ENCODE measurements around the gene RHEB. TPM values are rescaled to one million over a fixed set of nuclear protein-coding genes. Genes with fewer than 3 reads are reported as not detected.
A peak's percentile ranks its signal among the peaks of the same experiment; 100 is the strongest.

The RHEB gene
- total RNA-seq, 1 experiment from 2014 or later = 156 TPM

GRCh38 chr7:151429560-151430331 is 89.9 kb downstream of the RHEB start:
- peaks cover 23% of the 10 kb centered on the region for H3K4me1 Mint-ChIP-seq (ENCODE audit: low read depth, unreplicated experiment)
- no peak for TF ChIP-seq CTCF (IDR thresholded peaks at IDR 0.05; ENCODE audit: insufficient read depth in 1 of 2, low read depth in 1 of 2, low read length in 1 of 2, severe bottlenecking in 1 of 2, unreplicated experiment in 1 of 2)
- ChIA-PET CTCF (no interaction called here), POLR2A (no interaction called here)
- no peak for DNase-seq
- Histone ChIP-seq H3K27me3 (replicated peaks; ENCODE audit: control insufficient read depth, insufficient read depth, low read length) (no peaks in the 10 kb centered on the region), H3K9me3 (no peaks in the 10 kb centered on the region), H3K4me3 (ENCODE audit: low read depth, low read length) (no peak overlapping the region), H3K4me1 (peaks cover 33% of the 10 kb centered on the region), H3K36me3 (ENCODE audit: control insufficient read depth, insufficient read depth, low read length) (no peaks in the 10 kb centered on the region)
- H3K36me3 Mint-ChIP-seq (ENCODE audit: insufficient read depth, unreplicated experiment) = no peaks in the 10 kb centered on the region
- no peaks in the 10 kb centered on the region for H3K9me3 Mint-ChIP-seq (ENCODE audit: unreplicated experiment)
- no peak overlapping the region for H3K4me3 Mint-ChIP-seq (ENCODE audit: unreplicated experiment)
- H3K27me3 Mint-ChIP-seq (ENCODE audit: insufficient read depth, unreplicated experiment) = no peaks in the 10 kb centered on the region
- intact Hi-C loops (cut with micrococcal nuclease; ENCODE audit: unreplicated experiment) = no loop called here
- no TSS peak for BruUV-seq (replicated peaks)
- no peak overlapping the region for H3K27ac Mint-ChIP-seq (ENCODE audit: unreplicated experiment)

- Mint-ChIP-seq H3K9me3 (ENCODE audit: unreplicated experiment) (no peaks in the 10 kb centered on the region), H3K36me3 (ENCODE audit: insufficient read depth, unreplicated experiment) (no peaks in the 10 kb centered on the region), H3K4me1 (ENCODE audit: low read depth, unreplicated experiment) (peaks cover 23% of the 10 kb centered on the region), H3K4me3 (ENCODE audit: unreplicated experiment) (no peak overlapping the region), H3K27me3 (ENCODE audit: insufficient read depth, unreplicated experiment) (no peaks in the 10 kb centered on the region), H3K27ac (ENCODE audit: unreplicated experiment) (peak overlapping the region; percentile 94)
- Histone ChIP-seq H3K36me3 (ENCODE audit: control insufficient read depth, insufficient read depth, low read length) (no peaks in the 10 kb centered on the region), H3K4me3 (ENCODE audit: low read depth, low read length) (no peak overlapping the region), H3K4me1 (peaks cover 33% of the 10 kb centered on the region), H3K27me3 (replicated peaks; ENCODE audit: control insufficient read depth, insufficient read depth, low read length) (no peaks in the 10 kb centered on the region), H3K9me3 (no peaks in the 10 kb centered on the region)
- ChIA-PET CTCF (no interaction called here), POLR2A (interaction anchor here (0.6 kb wide), 1 partner anchor 31 kb away, joined by 3 read pairs; no protein-coding TSS in a partner anchor)
- no peak for DNase-seq
- BruUV-seq (replicated peaks) = no TSS peak
- TF ChIP-seq CTCF (IDR thresholded peaks at IDR 0.05; ENCODE audit: insufficient read depth in 1 of 2, low read depth in 1 of 2, low read length in 1 of 2, severe bottlenecking in 1 of 2, unreplicated experiment in 1 of 2) = no peak
- intact Hi-C loops (cut with micrococcal nuclease; ENCODE audit: unreplicated experiment) = no loop called here
Observed at GRCh38 chr7:151429237-151429559, 90.5 kb downstream of the RHEB start.

- BruUV-seq (replicated peaks) = no TSS peak
- H3K4me1 Mint-ChIP-seq (ENCODE audit: low read depth, unreplicated experiment) = peaks cover 25% of the 10 kb centered on the region
- H3K9me3 Mint-ChIP-seq (ENCODE audit: unreplicated experiment) = no peaks in the 10 kb centered on the region
- ChIA-PET CTCF (interaction anchor here (0.7 kb wide), 1 partner anchor 54 kb away, joined by 4 read pairs; no protein-coding TSS in a partner anchor), POLR2A (interaction anchor here (0.6 kb wide), 1 partner anchor 31 kb away, joined by 3 read pairs; no protein-coding TSS in a partner anchor)
- peak; percentile 71 to 86 for DNase-seq
- no peaks in the 10 kb centered on the region for H3K27me3 Mint-ChIP-seq (ENCODE audit: insufficient read depth, unreplicated experiment)
- TF ChIP-seq CTCF (IDR thresholded peaks at IDR 0.05; ENCODE audit: insufficient read depth in 1 of 2, low read depth in 1 of 2, low read length in 1 of 2, severe bottlenecking in 1 of 2, unreplicated experiment in 1 of 2) = no peak
- H3K36me3 Mint-ChIP-seq (ENCODE audit: insufficient read depth, unreplicated experiment) = no peaks in the 10 kb centered on the region
- Histone ChIP-seq H3K4me1 (peaks cover 33% of the 10 kb centered on the region), H3K9me3 (no peaks in the 10 kb centered on the region), H3K36me3 (ENCODE audit: control insufficient read depth, insufficient read depth, low read length) (no peaks in the 10 kb centered on the region), H3K4me3 (ENCODE audit: low read depth, low read length) (no peak overlapping the region), H3K27me3 (replicated peaks; ENCODE audit: control insufficient read depth, insufficient read depth, low read length) (no peaks in the 10 kb centered on the region)
- H3K27ac Mint-ChIP-seq (ENCODE audit: unreplicated experiment) = peak overlapping the region; percentile 94
- intact Hi-C loops (cut with micrococcal nuclease; ENCODE audit: unreplicated experiment) = loop anchor here (1.0 kb wide), 2 partner anchors 32 to 60 kb away; no protein-coding TSS in a partner anchor
- H3K4me3 Mint-ChIP-seq (ENCODE audit: unreplicated experiment) = peak overlapping the region; percentile 39
Observed at GRCh38 chr7:151428378-151429236, 91.1 kb downstream of the RHEB start.

All from Caco-2 (cell line).